HFFc6 (cell line): ENCODE measurements around the gene UMAD1. TPM values are rescaled to one million over a fixed set of nuclear protein-coding genes. Genes with fewer than 3 reads are reported as not detected.
"Not testable (repeated sequence)": the region's sequence is repeated elsewhere in the genome, so short reads cannot be mapped to it uniquely, and the experiment has no call there.

ENCODE experiments used
- DNase-seq: peaks from one replicate; pipeline ENCODE4 v3.0.0-alpha.2; 2018
- H3K27ac Mint-ChIP-seq: 2 replicates; pipeline ENCODE4 v1.8.0; 2020; ENCODE audit warnings: mild to moderate bottlenecking, mixed read lengths
- H3K27me3 Mint-ChIP-seq: 2 replicates; pipeline ENCODE4 v1.8.0; 2021; ENCODE audit warnings: mild to moderate bottlenecking, moderate library complexity, mixed read lengths; ENCODE audit not compliant: insufficient read depth
- H3K36me3 Mint-ChIP-seq: 2 replicates; pipeline ENCODE4 v1.8.0; 2021; ENCODE audit warnings: low read depth, mixed read lengths
- H3K4me1 Mint-ChIP-seq: 2 replicates; pipeline ENCODE4 v1.8.0; 2020; ENCODE audit warnings: low read depth, mixed read lengths
- H3K4me3 Mint-ChIP-seq: 2 replicates; pipeline ENCODE4 v1.8.0; 2020; ENCODE audit warnings: mild to moderate bottlenecking, moderate library complexity, mixed read lengths
- H3K9me3 Mint-ChIP-seq: 2 replicates; pipeline ENCODE4 v1.8.0; 2020; ENCODE audit warnings: mild to moderate bottlenecking, mixed read lengths
- CTCF ChIP-seq: fragments of 200-600 bp; sonication (generic); IDR thresholded peaks from 2 replicates; pipeline ENCODE4 v1.5.0; 2021; ENCODE audit warnings: antibody characterized with exemption, mild to moderate bottlenecking
- total RNA-seq, 6 experiments: library from RNA; stranded (reverse); fragmentation: NEBNext Ultra II Directional; extraction: Animal tissue kit (Norgen Biotek cat#: 25700); gene quantifications; 2 replicates in 1 of 6; 3 replicates in 5 of 6; pipeline ENCODE4 v1.2.3, GENCODE V29; 2021

Gene UMAD1
- total RNA-seq, 6 experiments from 2014 or later, result 11.6 to 14.6 (median 12.1) TPM

- H3K27me3 Mint-ChIP-seq, result no peaks in the 10 kb centered on the region
- H3K27ac Mint-ChIP-seq, result no peak overlapping the region
Observed at GRCh38 chr7:7820939-7821338, 180.4 kb downstream of the UMAD1 start.

GRCh38 chr7:7821517-7821916 lies 181.0 kb downstream of the UMAD1 start:
- H3K36me3 Mint-ChIP-seq, result no peaks in the 10 kb centered on the region; the same call in 1 of the 2 replicates
- H3K9me3 Mint-ChIP-seq, result no peaks in the 10 kb centered on the region
- no peak overlapping the region for H3K27ac Mint-ChIP-seq
- H3K4me1 Mint-ChIP-seq, result peaks cover 5% of the 10 kb centered on the region; the same call in 1 of the 2 replicates
- no peak overlapping the region for H3K4me3 Mint-ChIP-seq
- H3K27me3 Mint-ChIP-seq, result no peaks in the 10 kb centered on the region
- DNase-seq, result no peak
- TF ChIP-seq CTCF, result no peak

More at GRCh38 chr7:7820939-7821338, 180.4 kb downstream of the UMAD1 start:
- TF ChIP-seq CTCF, result no peak
- H3K9me3 Mint-ChIP-seq, result no peaks in the 10 kb centered on the region
- no peaks in the 10 kb centered on the region; the same call in 1 of the 2 replicates for H3K36me3 Mint-ChIP-seq
- H3K4me1 Mint-ChIP-seq, result peaks cover 5% of the 10 kb centered on the region; the same call in 1 of the 2 replicates
- H3K4me3 Mint-ChIP-seq, result no peak overlapping the region
- DNase-seq, result no peak

GRCh38 chr7:7825294-7825693 lies 184.7 kb downstream of the UMAD1 start:
- not testable (repeated sequence) for H3K9me3 Mint-ChIP-seq

GRCh38 chr7:7829667-7830066 lies 189.1 kb downstream of the UMAD1 start:
- no peak for TF ChIP-seq CTCF
- H3K36me3 Mint-ChIP-seq, result no peaks in the 10 kb centered on the region
- DNase-seq, result no peak
- H3K27ac Mint-ChIP-seq, result no peak overlapping the region
- H3K27me3 Mint-ChIP-seq, result no peaks in the 10 kb centered on the region
- H3K4me3 Mint-ChIP-seq, result no peak overlapping the region
- no peaks in the 10 kb centered on the region for H3K4me1 Mint-ChIP-seq
- H3K9me3 Mint-ChIP-seq, result no peaks in the 10 kb centered on the region

More at GRCh38 chr7:7825294-7825693, 184.7 kb downstream of the UMAD1 start:
- not testable (repeated sequence) for H3K27me3 Mint-ChIP-seq, H3K27ac Mint-ChIP-seq, H3K4me3 Mint-ChIP-seq, DNase-seq, H3K4me1 Mint-ChIP-seq, H3K36me3 Mint-ChIP-seq

- no peak overlapping the region for H3K27ac Mint-ChIP-seq
- H3K27me3 Mint-ChIP-seq, result no peaks in the 10 kb centered on the region
- no peak for TF ChIP-seq CTCF
- DNase-seq, result no peak
- no peaks in the 10 kb centered on the region for H3K9me3 Mint-ChIP-seq
- no peak overlapping the region for H3K4me3 Mint-ChIP-seq
- H3K36me3 Mint-ChIP-seq, result no peaks in the 10 kb centered on the region
- no peaks in the 10 kb centered on the region for H3K4me1 Mint-ChIP-seq
Observed at GRCh38 chr7:7830122-7830878, 189.7 kb downstream of the UMAD1 start.

GRCh38 chr7:7832518-7832917 lies 192.0 kb downstream of the UMAD1 start:
- no peak for TF ChIP-seq CTCF
- H3K9me3 Mint-ChIP-seq, result no peaks in the 10 kb centered on the region
- DNase-seq, result no peak
- no peaks in the 10 kb centered on the region for H3K36me3 Mint-ChIP-seq
- no peaks in the 10 kb centered on the region for H3K27me3 Mint-ChIP-seq
- H3K4me3 Mint-ChIP-seq, result no peak overlapping the region
- no peaks in the 10 kb centered on the region for H3K4me1 Mint-ChIP-seq
- H3K27ac Mint-ChIP-seq, result no peak overlapping the region
